HL-60 (cell line): ENCODE results near the gene MIX23.

ENCODE experiments used
- DNase-seq, 2 experiments: peaks; one replicate each; pipeline ENCODE4 v3.0.0-alpha.2; 2010 to 2020; ENCODE audit warnings: low read depth in 1 of 2, low spot score in 1 of 2
- H3K27ac ChIP-seq: fragments of 250-450 bp; sonication (Bioruptor Pico); replicated peaks from 2 replicates; pipeline ENCODE4 v1.5.1; 2020; ENCODE audit warnings: mild to moderate bottlenecking, moderate library complexity
- H3K27me3 ChIP-seq: fragments of 250-450 bp; sonication (Bioruptor Pico); 2 replicates; pipeline ENCODE4 v1.5.1; 2021; ENCODE audit warnings: mild to moderate bottlenecking, moderate library complexity; ENCODE audit not compliant: insufficient read depth, poor library complexity, severe bottlenecking
- H3K4me3 ChIP-seq: replicated peaks from 2 replicates; pipeline ENCODE4 v1.5.1; 2011; ENCODE audit warnings: mild to moderate bottlenecking, control low read depth, low read length; ENCODE audit not compliant: insufficient read depth
- GABPA ChIP-seq: IDR thresholded peaks from 2 replicates; pipeline ENCODE4 v1.6.1; 2012; ENCODE audit warnings: low read depth
- POLR2AphosphoS5 ChIP-seq: IDR thresholded peaks from 2 replicates; pipeline ENCODE4 v1.6.1; 2012; ENCODE audit warnings: low read depth
- SPI1 ChIP-seq: IDR thresholded peaks from 2 replicates; pipeline ENCODE4 v1.6.1; 2012; ENCODE audit warnings: low read depth, mild to moderate bottlenecking, borderline replicate concordance
- TF ChIP-seq, protein P1 (sequence below): IDR thresholded peaks from one replicate; pipeline ENCODE4 v1.5.1; 2011; ENCODE audit warnings: low read length, control low read depth, inconsistent platforms; ENCODE audit not compliant: insufficient read depth
- TF ChIP-seq, protein P2 (sequence below): IDR thresholded peaks from 2 replicates; pipeline ENCODE4 v1.6.1; 2012; ENCODE audit warnings: low read depth; ENCODE audit not compliant: insufficient replicate concordance

The MIX23 gene

DNA sequence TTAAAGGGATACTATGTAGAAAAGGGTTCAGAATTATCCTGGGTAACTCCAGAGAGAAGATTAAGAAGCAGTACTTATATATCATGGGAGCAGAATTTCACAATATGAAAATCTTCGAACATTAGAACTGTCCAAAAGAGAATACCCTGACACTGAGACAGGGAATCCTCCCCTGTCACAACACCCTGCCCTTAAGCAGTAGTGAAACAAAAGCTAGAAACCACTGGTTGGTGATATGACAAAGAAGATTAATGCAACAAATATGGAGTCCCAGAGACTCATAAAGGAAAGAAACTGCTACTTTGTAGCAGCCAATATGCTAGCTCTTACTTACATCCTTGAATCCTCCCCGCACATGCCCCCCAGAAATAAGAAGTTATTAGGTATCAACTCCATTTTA is 18.5 kb downstream of the MIX23 start:
- Histone ChIP-seq H3K27ac (no peak overlapping the region), H3K27me3 (no peaks in the 10 kb centered on the region)
- TF ChIP-seq, protein P1, sequence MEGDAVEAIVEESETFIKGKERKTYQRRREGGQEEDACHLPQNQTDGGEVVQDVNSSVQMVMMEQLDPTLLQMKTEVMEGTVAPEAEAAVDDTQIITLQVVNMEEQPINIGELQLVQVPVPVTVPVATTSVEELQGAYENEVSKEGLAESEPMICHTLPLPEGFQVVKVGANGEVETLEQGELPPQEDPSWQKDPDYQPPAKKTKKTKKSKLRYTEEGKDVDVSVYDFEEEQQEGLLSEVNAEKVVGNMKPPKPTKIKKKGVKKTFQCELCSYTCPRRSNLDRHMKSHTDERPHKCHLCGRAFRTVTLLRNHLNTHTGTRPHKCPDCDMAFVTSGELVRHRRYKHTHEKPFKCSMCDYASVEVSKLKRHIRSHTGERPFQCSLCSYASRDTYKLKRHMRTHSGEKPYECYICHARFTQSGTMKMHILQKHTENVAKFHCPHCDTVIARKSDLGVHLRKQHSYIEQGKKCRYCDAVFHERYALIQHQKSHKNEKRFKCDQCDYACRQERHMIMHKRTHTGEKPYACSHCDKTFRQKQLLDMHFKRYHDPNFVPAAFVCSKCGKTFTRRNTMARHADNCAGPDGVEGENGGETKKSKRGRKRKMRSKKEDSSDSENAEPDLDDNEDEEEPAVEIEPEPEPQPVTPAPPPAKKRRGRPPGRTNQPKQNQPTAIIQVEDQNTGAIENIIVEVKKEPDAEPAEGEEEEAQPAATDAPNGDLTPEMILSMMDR, result no peak
- TF ChIP-seq GABPA (no peak), SPI1 (no peak), POLR2AphosphoS5 (no peak)
- TF ChIP-seq, protein P2, sequence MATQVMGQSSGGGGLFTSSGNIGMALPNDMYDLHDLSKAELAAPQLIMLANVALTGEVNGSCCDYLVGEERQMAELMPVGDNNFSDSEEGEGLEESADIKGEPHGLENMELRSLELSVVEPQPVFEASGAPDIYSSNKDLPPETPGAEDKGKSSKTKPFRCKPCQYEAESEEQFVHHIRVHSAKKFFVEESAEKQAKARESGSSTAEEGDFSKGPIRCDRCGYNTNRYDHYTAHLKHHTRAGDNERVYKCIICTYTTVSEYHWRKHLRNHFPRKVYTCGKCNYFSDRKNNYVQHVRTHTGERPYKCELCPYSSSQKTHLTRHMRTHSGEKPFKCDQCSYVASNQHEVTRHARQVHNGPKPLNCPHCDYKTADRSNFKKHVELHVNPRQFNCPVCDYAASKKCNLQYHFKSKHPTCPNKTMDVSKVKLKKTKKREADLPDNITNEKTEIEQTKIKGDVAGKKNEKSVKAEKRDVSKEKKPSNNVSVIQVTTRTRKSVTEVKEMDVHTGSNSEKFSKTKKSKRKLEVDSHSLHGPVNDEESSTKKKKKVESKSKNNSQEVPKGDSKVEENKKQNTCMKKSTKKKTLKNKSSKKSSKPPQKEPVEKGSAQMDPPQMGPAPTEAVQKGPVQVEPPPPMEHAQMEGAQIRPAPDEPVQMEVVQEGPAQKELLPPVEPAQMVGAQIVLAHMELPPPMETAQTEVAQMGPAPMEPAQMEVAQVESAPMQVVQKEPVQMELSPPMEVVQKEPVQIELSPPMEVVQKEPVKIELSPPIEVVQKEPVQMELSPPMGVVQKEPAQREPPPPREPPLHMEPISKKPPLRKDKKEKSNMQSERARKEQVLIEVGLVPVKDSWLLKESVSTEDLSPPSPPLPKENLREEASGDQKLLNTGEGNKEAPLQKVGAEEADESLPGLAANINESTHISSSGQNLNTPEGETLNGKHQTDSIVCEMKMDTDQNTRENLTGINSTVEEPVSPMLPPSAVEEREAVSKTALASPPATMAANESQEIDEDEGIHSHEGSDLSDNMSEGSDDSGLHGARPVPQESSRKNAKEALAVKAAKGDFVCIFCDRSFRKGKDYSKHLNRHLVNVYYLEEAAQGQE, result no peak

DNA sequence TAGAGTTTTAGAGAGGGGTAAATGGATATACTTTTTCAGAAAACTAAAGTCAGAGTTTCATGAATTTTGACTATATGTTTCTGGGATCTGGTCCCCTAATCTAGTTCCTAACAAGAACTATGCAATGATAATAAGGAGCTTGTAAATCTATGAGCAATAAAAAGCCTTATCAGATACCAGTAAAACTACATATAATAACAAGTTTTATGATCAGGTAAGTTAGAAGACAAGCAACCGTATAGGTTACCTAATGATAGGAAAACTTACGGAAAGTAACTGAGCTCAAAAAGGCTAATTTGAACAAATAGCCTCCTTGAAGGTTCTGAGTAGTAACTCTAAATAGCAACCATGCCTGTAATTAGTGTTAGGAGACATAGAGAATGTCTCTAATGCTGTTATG is 21.0 kb downstream of the MIX23 start:
- H3K4me3 ChIP-seq, result no peak overlapping the region
- H3K27ac ChIP-seq, result no peak overlapping the region
- TF ChIP-seq, protein P2, result no peak
- TF ChIP-seq GABPA, result no peak
- TF ChIP-seq, protein P1, result no peak
- TF ChIP-seq POLR2AphosphoS5, result no peak
- no peak for TF ChIP-seq SPI1

More for the DNA sequence above, 18.5 kb downstream of the MIX23 start:
- no peak overlapping the region for H3K4me3 ChIP-seq
- DNase-seq, result no peak

DNA sequence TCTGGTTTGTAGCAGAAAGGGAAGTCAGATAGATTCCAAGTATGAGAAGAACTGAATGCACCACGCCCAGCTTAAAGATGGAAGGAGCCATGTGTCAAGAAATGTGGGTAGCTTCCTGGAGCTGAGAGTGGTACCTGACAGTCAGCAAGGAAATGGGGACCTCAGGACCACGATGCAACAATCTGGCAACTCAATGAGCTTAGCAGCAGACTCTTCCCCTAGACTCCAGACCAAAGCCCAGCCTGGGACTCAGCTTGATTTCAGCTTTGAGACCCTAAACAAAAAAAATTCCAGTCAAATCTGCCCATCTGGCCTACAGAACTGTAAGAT is 24.4 kb downstream of the MIX23 start:
- Histone ChIP-seq H3K4me3 (no peak overlapping the region), H3K27ac (no peak overlapping the region)

More for the DNA sequence above, 21.0 kb downstream of the MIX23 start:
- H3K27me3 ChIP-seq, result no peaks in the 10 kb centered on the region
- no peak for DNase-seq

DNA sequence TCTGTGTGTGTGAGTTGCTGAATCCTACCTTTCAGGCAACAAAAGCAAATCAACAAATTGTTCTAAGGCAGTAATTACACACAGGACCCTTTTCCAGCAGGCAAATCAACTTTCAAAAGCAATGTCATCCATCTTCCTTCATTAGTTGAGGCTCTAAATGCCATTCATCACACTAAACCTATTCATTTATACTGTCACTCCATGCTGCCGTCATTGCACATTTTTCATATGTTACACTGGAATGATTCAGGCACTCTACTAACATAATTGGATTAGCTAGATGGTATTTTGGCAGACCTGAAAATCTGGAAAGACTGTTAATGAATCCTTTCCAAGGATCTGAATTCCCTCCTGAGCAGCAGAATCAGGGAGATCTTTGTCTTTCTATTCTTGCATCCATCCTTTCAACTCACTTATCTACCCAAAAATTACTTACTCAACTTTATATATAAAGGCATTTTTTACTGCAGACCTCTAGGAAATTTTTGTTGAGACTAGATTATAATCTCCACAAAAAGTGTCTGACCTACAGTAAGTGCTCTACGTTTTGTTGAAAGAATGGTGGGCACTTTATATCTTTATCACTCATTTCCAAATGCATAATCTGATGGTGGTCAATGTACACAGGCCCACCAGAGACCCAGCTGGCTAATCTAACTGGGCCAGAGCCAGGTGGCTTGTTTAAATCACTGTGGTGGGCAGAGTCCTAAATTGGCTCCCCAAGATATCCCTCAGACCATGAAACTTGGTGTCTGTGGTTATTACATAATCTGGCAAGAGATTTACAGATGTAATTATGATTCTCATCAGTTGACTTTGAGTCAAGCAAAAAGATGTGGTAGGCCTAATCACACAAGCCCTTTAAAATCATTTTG is 25.0 kb downstream of the MIX23 start:
- no peak for TF ChIP-seq SPI1
- TF ChIP-seq, protein P1, result no peak
- TF ChIP-seq GABPA, result no peak
- Histone ChIP-seq H3K27me3 (no peaks in the 10 kb centered on the region), H3K27ac (no peak overlapping the region), H3K4me3 (no peak overlapping the region)
- no peak for DNase-seq

More for the DNA sequence above, 24.4 kb downstream of the MIX23 start:
- TF ChIP-seq POLR2AphosphoS5 (peak; percentile 12; the same call in 1 of the 2 replicates), SPI1 (no peak)
- H3K27me3 ChIP-seq, result no peaks in the 10 kb centered on the region
- peak in 1 of 2 experiments; percentile 39 for DNase-seq
